Epithelial cell of esophagus (primary cell): Measurements from ENCODE around the gene PIK3C2G.

Source experiments
- DNase-seq: peaks from one replicate; pipeline ENCODE4 v3.0.0; 2010; ENCODE audit warnings: low read depth
- H3K4me3 ChIP-seq: 2 replicates; pipeline ENCODE4 v1.5.1; 2011; ENCODE audit warnings: mild to moderate bottlenecking, low read length, control low read depth
- TF ChIP-seq, protein P1 (sequence below): IDR thresholded peaks from 2 replicates; pipeline ENCODE4 v1.5.1; 2011; ENCODE audit warnings: low read depth, mild to moderate bottlenecking, low read length, control low read depth, inconsistent platforms; ENCODE audit not compliant: insufficient read depth; ENCODE audit errors: missing control alignments

The PIK3C2G gene

DNA sequence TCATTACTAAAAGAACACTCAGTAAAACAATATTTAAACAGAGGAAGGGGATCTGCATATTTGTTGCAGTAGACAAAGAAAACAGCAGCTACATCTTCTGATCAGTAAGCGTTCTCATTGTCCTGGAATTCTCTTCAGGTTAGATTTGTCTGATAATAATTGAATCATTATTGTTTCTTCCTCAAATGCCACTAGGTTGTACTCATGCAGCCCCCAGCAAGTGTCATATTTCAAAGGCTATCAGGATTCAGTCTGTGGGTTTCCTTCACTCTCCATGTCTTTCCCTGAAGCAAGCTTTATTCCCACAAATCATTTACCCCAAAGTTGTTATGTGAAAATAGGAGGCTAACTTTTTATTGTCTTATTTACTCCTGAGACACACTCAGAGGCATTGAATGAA is 14.7 kb downstream of the PIK3C2G start:
- TF ChIP-seq, protein P1, sequence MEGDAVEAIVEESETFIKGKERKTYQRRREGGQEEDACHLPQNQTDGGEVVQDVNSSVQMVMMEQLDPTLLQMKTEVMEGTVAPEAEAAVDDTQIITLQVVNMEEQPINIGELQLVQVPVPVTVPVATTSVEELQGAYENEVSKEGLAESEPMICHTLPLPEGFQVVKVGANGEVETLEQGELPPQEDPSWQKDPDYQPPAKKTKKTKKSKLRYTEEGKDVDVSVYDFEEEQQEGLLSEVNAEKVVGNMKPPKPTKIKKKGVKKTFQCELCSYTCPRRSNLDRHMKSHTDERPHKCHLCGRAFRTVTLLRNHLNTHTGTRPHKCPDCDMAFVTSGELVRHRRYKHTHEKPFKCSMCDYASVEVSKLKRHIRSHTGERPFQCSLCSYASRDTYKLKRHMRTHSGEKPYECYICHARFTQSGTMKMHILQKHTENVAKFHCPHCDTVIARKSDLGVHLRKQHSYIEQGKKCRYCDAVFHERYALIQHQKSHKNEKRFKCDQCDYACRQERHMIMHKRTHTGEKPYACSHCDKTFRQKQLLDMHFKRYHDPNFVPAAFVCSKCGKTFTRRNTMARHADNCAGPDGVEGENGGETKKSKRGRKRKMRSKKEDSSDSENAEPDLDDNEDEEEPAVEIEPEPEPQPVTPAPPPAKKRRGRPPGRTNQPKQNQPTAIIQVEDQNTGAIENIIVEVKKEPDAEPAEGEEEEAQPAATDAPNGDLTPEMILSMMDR: no peak
- H3K4me3 ChIP-seq: no peak overlapping the region
- DNase-seq: peak; percentile 40

DNA sequence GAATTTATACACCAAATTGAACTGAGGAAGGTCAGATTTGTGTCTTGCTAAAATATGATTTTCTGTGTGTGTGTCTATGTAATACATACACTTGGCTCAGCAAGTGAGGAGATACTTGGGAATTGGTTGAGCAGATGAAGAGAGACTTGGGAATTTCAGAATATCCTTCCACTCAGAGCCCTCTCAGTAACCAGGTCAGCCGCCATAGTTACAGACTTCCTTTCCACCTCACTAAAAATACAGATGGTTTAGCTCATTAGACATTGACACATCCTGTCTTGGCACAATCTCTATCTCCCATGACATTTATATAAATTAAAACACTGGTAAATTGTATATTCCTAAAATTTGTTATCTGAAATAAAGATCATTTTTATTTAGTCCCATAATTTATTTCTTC is 15.9 kb downstream of the PIK3C2G start:
- no peak for DNase-seq
- H3K4me3 ChIP-seq: no peak overlapping the region
- TF ChIP-seq, protein P1: no peak

DNA sequence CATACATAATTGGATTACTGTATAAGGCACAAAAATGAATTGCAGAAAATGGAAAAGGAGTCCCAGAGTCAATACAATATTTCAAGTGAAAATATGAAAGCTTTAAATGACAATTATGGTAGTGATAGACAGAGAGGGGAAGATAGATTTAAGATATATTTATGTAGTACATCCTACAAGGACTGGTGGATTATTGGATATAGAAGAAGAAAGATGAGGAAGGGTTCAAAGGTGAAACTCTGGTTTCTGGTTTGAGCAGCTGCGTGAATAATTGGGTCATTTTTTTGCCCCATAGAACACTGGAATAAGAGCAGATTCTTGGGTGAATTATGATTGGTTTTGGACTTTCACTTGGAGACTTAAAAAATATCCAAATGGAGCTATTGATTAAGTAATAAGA is 19.4 kb downstream of the PIK3C2G start:
- H3K4me3 ChIP-seq: no peak overlapping the region
- TF ChIP-seq, protein P1: no peak
- no peak for DNase-seq

DNA sequence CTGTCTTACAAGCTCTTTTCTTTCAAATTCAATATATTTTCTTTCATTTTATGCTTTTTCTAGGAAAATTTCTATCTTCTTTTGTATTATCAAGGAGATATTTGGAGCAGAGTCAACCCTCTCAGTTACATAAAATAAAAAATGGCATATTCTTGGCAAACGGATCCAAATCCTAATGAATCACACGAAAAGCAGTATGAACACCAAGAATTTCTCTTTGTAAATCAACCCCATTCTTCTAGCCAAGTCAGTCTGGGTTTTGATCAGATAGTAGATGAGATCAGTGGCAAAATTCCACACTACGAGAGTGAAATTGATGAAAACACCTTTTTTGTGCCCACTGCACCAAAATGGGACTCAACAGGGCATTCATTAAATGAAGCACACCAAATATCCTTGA is 20.6 kb downstream of the PIK3C2G start:
- no peak for DNase-seq
- no peak overlapping the region for H3K4me3 ChIP-seq
- TF ChIP-seq, protein P1: no peak

DNA sequence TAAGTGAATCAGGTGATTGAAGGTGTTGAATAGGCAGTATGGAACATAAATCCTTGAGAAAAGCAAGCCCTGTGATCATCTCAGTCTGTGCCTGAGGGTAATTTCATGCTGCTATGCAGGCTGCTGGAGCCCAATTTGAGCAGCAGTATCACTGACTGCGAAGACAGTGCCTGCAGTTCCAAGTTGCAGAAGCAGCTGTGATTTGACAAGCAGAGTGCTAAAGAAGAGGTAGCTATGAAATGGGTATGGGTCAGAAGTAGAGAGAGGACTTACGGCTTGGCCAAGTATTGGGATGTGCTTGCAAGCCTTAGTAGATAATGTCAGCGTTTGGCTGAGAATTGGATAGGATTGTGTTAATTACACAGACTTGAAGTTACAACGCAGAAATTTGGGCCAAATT is 22.5 kb downstream of the PIK3C2G start:
- TF ChIP-seq, protein P1: no peak
- DNase-seq: no peak
- no peak overlapping the region for H3K4me3 ChIP-seq

DNA sequence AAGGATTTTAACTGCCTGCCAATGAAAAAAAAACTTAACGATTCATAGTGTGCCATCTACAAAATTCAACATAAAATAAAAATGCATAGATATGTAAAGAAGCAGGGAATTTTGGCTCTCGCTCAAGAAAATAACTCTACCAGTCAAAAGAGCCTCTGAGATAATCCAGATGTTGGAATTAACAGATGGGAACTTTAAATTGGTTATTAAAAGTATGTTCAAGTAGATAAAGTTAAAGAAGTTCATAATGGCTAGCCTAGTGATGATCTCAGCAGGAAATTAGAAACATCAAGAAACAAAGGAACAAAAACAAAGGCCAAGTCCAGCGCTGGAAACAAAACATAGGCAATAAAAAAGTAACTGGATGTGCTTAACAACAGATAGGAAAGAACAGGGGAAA is 23.1 kb downstream of the PIK3C2G start:
- H3K4me3 ChIP-seq: no peak overlapping the region
- TF ChIP-seq, protein P1: no peak
- DNase-seq: no peak

DNA sequence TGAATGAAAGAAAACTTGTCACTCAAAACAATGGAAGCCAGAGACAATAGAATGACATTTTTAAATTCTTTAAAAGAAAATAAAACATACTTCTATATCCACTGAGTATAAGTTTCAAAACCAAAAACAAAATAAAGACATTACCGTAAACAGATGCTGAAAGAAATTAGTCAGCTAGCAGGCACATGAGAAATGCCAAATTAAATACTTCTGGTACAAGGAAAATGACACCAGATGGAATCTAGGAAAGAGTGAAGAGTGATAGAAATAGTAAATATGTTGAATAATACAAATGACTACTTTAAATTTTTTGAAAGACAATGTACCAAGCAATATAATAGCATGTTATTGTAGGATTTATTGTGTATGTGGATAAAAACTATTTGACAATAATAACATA is 23.8 kb downstream of the PIK3C2G start:
- TF ChIP-seq, protein P1: no peak
- DNase-seq: no peak
- H3K4me3 ChIP-seq: no peak overlapping the region
